Measurements from ENCODE around the gene AMPD2.
A peak's percentile ranks its signal among the peaks of the same experiment; 100 is the strongest.

- TF ChIP-seq, protein P1, sequence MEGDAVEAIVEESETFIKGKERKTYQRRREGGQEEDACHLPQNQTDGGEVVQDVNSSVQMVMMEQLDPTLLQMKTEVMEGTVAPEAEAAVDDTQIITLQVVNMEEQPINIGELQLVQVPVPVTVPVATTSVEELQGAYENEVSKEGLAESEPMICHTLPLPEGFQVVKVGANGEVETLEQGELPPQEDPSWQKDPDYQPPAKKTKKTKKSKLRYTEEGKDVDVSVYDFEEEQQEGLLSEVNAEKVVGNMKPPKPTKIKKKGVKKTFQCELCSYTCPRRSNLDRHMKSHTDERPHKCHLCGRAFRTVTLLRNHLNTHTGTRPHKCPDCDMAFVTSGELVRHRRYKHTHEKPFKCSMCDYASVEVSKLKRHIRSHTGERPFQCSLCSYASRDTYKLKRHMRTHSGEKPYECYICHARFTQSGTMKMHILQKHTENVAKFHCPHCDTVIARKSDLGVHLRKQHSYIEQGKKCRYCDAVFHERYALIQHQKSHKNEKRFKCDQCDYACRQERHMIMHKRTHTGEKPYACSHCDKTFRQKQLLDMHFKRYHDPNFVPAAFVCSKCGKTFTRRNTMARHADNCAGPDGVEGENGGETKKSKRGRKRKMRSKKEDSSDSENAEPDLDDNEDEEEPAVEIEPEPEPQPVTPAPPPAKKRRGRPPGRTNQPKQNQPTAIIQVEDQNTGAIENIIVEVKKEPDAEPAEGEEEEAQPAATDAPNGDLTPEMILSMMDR (IDR thresholded peaks at IDR 0.05): peak; percentile 75 to 84 (median 83)
- TF ChIP-seq POLR2A (IDR thresholded peaks at IDR 0.05): no peak
Observed at GRCh38 chr1:109643385-109644230, 24.0 kb downstream of the AMPD2 start.

All from testis (tissue), 2 donors.